Psoas muscle (tissue), 8 donors: ENCODE data around the gene GRID2. TPM values are rescaled to one million over a fixed set of nuclear protein-coding genes. Genes with fewer than 3 reads are reported as not detected.

Experiments
- ATAC-seq, 4 donors: fragments of 200-7000 bp; cut with Tn5 transposase; one replicate each; pipeline ENCODE4 v1.9.1; 2020; ENCODE audit warnings: moderate library complexity in 3 of 4, mild to moderate bottlenecking in 2 of 4
- DNase-seq, 2 donors: peaks; one replicate each; pipeline ENCODE4 v3.0.0-alpha.2; 2020
- H3K27ac ChIP-seq: fragments of 200-600 bp; one replicate; pipeline ENCODE4 v1.8.0; 2022
- H3K27me3 ChIP-seq, 3 donors: fragments of 200-600 bp in 1 of 3; one replicate each; pipeline versions ENCODE4 v1.6.1 to v1.8.0; 2013 to 2022; ENCODE audit warnings: low read length in 2 of 3, mild to moderate bottlenecking in 2 of 3, moderate library complexity in 1 of 3; ENCODE audit not compliant: insufficient read depth in 3 of 3
- H3K36me3 ChIP-seq, 2 donors: fragments of 200-600 bp in 1 of 2; one replicate each; pipeline versions ENCODE4 v1.6.1 to v1.8.0; 2013 to 2022; ENCODE audit warnings: low read depth in 1 of 2, mild to moderate bottlenecking in 1 of 2, moderate library complexity in 1 of 2; ENCODE audit not compliant: insufficient read depth in 1 of 2
- H3K4me1 ChIP-seq: fragments of 200-600 bp; one replicate; pipeline ENCODE4 v1.8.0; 2022
- H3K4me3 ChIP-seq: fragments of 200-600 bp; one replicate; pipeline ENCODE4 v1.8.0; 2022; ENCODE audit warnings: mild to moderate bottlenecking
- H3K9me3 ChIP-seq: fragments of 200-600 bp; one replicate; pipeline ENCODE4 v1.8.0; 2022
- WGBS, 3 donors: extraction: QIAGEN DNeasy Blood & Tissue Kit; methylation state at CpG; one replicate each; pipeline versions ENCODE4 v1.1.6 to v1.1.7; 2013; 5-methylcytosine and 5-hydroxymethylcytosine counted together
- intact Hi-C, 2 donors: fragments of 100-400 bp; cut with DNase I; formaldehyde crosslinking; loops; one replicate each; pipeline versions ENCODE4 v1.11.0 to v1.14.2; 2022
- polyA plus RNA-seq, 3 donors: library from polyadenylated mRNA; stranded (reverse); fragments of 200-250 nt; gene quantifications; one replicate each; pipeline ENCODE4 v1.2.3, GENCODE V29; 2013
- total RNA-seq, 4 donors: library from RNA; stranded (reverse); fragmentation: NEBNext Ultra II Directional in 2 of 4; extraction: Animal tissue kit (Norgen Biotek cat#: 25700) in 2 of 4; gene quantifications; one replicate each; pipeline versions ENCODE4 v1.2.1 to v1.2.4, GENCODE V29; 2021 to 2023
- TF ChIP-seq, protein P1 (sequence below): fragments of 200-600 bp; IDR thresholded peaks from one replicate; pipeline ENCODE4 v1.8.0; 2022; ENCODE audit warnings: antibody characterized with exemption
- donor health status: healthy with polysubstance abuse.
- donor health status: DM: no; HTN: no; CAD: no; lungs with moderate emphysema.
- donor health status: Bipolar disorder and iron deficiency.
- donor health status: healthy.
- donor health status: DM: yes; HTN: yes; CAD: no.
- donor health status: DM: no; HTN: no; CAD: no.
- donor health status: DM: no; HTN: no; CAD: no.
- donor health status: DM: yes; HTN: yes; CAD: no.

Gene GRID2
- total and polyA plus RNA-seq, 7 donors = not detected

DNA sequence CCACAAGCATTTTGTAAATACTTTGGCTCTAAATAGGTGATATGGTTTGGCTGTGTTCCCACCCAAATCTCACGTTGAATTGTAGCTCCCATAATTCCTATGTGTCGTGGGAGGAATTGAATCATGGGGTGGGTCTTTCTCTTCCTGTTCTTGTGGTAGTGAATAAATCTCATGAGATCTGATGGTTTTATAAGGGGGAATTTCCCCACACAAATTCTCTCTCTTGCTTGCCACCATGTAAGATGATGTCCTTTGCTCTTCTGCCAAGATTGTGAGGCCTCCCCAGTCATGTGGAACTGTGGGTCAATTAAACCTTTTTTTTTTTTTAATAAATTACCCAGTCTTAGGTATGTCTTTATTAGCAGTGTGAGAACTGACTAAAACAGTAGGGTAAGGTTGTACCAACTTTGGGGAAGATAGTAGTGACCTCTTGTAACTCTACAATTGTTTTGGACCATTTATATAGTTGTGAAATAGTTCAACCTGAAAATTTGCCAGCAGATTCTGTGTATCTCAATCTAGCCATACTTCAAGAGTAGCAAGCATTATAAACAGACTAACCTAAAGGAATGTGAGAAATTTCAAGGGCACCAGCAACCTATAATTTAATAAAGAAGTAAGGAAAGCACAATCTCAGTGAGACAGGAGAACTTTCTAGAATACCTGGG, 727.8 kb downstream of the GRID2 start:
- 67 to 74% (median 71%) methylated on average over 2 of the region's 2 CpGs for WGBS, 3 donors
- Histone ChIP-seq H3K27me3 (no peaks in the 10 kb centered on the region), H3K27ac (no peak overlapping the region), H3K4me3 (no peak overlapping the region), H3K4me1 (no peaks in the 10 kb centered on the region), H3K9me3 (no peaks in the 10 kb centered on the region), H3K36me3 (no peaks in the 10 kb centered on the region)
- ATAC-seq (no peak), DNase-seq (no peak)
- intact Hi-C loops = no loop called here
- TF ChIP-seq, protein P1, sequence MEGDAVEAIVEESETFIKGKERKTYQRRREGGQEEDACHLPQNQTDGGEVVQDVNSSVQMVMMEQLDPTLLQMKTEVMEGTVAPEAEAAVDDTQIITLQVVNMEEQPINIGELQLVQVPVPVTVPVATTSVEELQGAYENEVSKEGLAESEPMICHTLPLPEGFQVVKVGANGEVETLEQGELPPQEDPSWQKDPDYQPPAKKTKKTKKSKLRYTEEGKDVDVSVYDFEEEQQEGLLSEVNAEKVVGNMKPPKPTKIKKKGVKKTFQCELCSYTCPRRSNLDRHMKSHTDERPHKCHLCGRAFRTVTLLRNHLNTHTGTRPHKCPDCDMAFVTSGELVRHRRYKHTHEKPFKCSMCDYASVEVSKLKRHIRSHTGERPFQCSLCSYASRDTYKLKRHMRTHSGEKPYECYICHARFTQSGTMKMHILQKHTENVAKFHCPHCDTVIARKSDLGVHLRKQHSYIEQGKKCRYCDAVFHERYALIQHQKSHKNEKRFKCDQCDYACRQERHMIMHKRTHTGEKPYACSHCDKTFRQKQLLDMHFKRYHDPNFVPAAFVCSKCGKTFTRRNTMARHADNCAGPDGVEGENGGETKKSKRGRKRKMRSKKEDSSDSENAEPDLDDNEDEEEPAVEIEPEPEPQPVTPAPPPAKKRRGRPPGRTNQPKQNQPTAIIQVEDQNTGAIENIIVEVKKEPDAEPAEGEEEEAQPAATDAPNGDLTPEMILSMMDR = no peak

DNA sequence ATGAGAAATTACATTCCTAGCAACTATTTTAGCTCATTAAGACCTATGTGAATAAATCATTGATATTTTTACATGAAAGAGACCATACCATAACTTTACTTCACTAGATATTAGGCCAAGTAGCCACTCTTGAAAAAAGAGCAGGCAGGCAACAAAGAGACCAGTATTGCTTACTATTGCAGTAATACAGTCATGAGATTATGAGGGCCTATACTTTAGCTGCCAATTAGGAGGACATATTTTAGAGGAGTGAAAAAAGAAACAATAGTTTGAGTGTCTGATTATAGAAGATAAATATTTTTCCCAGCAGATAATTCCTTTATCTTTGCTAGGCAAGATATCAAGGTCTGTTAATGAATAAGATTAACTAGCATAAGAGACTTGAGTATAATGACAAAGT, 739.0 kb downstream of the GRID2 start:
- Histone ChIP-seq H3K27ac (no peak overlapping the region), H3K9me3 (no peaks in the 10 kb centered on the region), H3K27me3 (no peaks in the 10 kb centered on the region), H3K4me1 (no peaks in the 10 kb centered on the region), H3K4me3 (no peak overlapping the region), H3K36me3 (no peaks in the 10 kb centered on the region)
- TF ChIP-seq, protein P1 = no peak
- no peak for ATAC-seq
- intact Hi-C loops = no loop called here
- no peak for DNase-seq

DNA sequence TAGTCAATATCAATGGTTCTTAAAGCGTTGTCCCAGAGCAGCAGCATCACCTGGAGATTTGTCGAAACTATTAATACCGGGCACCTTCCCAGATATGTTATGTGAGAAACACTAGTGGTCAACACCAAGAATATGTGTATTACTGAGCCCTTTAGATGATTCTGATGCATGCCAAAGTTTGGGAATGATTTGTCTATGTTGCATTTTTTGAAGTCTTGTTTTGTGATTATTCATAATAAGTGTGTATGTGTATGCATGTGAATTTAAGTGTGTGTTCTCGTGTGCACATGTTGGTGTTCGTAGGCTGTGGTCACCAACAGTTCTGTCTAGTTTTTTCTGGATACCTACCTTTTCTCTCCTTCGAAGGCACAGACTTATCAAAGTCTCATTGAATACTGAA, 749.4 kb downstream of the GRID2 start:
- no peak for ATAC-seq
- intact Hi-C loops = no loop called here
- 91 to 93% (median 92%) methylated on average over 6 of the region's 6 CpGs for WGBS, 3 donors

DNA sequence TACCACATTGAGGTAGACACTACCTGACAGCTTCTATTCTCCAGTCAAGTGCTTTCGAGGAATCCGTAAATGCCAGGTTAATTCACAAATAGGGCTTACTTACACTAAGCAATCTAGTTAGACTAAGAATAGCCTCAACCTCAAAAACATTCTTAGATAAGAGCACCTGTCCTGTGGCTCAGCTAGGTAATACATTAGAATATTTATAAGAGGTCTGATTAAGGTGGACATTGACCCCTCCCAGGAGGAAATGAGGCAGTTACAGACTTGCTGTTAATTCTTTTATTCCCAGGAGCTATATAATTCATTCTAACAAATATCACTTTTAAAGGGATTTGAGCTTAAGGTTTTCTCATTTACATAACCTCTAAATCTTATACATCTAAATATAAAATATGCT, 758.1 kb downstream of the GRID2 start:
- Histone ChIP-seq H3K4me3 (no peak overlapping the region), H3K27ac (no peak overlapping the region), H3K4me1 (no peaks in the 10 kb centered on the region), H3K27me3 (no peaks in the 10 kb centered on the region), H3K36me3 (no peaks in the 10 kb centered on the region), H3K9me3 (no peaks in the 10 kb centered on the region)
- DNase-seq = no peak
- WGBS, 3 donors = 95 to 100% (median 99%) methylated on average over 2 of the region's 2 CpGs
- intact Hi-C loops = no loop called here
- ATAC-seq = no peak
- TF ChIP-seq, protein P1 = no peak

More for the DNA sequence above, 749.4 kb downstream of the GRID2 start:
- no peaks in the 10 kb centered on the region for H3K9me3 ChIP-seq
- TF ChIP-seq, protein P1 = no peak
- no peaks in the 10 kb centered on the region for H3K4me1 ChIP-seq
- no peaks in the 10 kb centered on the region for H3K36me3 ChIP-seq
- no peaks in the 10 kb centered on the region for H3K27me3 ChIP-seq
- DNase-seq = no peak
- no peak overlapping the region for H3K27ac ChIP-seq
- H3K4me3 ChIP-seq = no peak overlapping the region

DNA sequence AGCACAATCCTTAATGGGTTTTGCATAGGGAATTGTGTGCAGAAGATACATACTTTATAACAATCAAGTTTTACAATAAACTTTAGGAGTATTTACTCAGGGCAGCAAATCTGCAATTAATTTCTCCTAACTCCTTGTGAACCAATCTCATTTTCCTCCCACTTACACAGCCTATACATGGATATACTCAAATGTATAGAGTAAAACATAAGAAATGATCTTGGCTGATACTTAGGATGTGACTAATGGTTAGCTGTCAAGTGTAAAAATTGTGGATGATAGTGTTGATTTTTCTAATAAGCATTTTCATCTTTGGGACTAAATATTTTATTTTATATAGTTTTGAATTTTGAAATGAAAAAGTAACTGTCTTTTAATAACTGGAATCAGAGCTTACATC, 759.6 kb downstream of the GRID2 start:
- no peaks in the 10 kb centered on the region for H3K27me3 ChIP-seq
- H3K4me1 ChIP-seq = no peaks in the 10 kb centered on the region
- no peak for ATAC-seq
- H3K4me3 ChIP-seq = no peak overlapping the region
- H3K27ac ChIP-seq = no peak overlapping the region
- intact Hi-C loops = no loop called here
- DNase-seq = no peak
- H3K9me3 ChIP-seq = no peaks in the 10 kb centered on the region
- TF ChIP-seq, protein P1 = no peak
- no peaks in the 10 kb centered on the region for H3K36me3 ChIP-seq
